Gastroesophageal sphincter (tissue), 3 donors: ENCODE results near the gene BFSP1.

Experiments used
- CTCF ChIP-seq, 4 experiments: fragments of 200-600 bp in 2 of 4; fragments of 450-650 bp in 2 of 4; sonication (generic) in 1 of 4; IDR thresholded peaks; one replicate each; pipeline ENCODE4 v1.5.1; 2017 to 2019; ENCODE audit warnings: antibody characterized with exemption in 4 of 4, mild to moderate bottlenecking in 2 of 4, moderate library complexity in 2 of 4
- EP300 ChIP-seq: sonication (generic); formaldehyde crosslinking; IDR thresholded peaks from one replicate; pipeline ENCODE4 v1.6.1; 2017; ENCODE audit warnings: antibody characterized with exemption, mild to moderate bottlenecking
- POLR2AphosphoS5 ChIP-seq: sonication (generic); formaldehyde crosslinking; IDR thresholded peaks from one replicate; pipeline ENCODE4 v1.6.1; 2017; ENCODE audit warnings: antibody characterized with exemption

GRCh38 chr20:17524560-17524959 lies 6.6 kb downstream of the BFSP1 start:
- TF ChIP-seq POLR2AphosphoS5 (no peak), CTCF (IDR thresholded peaks at IDR 0.05) (no peak), EP300 (no peak)
